Measurements from ENCODE around the gene F13A1. TPM values are rescaled to one million over a fixed set of nuclear protein-coding genes. Genes with fewer than 3 reads are reported as not detected.

Gene F13A1
- total RNA-seq (2022) (not detected in 2 replicates), Bru-seq, nascent RNA (percentile 5 among the genes with signal in this experiment), BruChase-seq, experiment 1, labeled RNA remaining after a 6-hour chase (percentile 2 among the genes with signal in this experiment), BruChase-seq, experiment 2, labeled RNA remaining after a 2-hour chase (percentile 3 among the genes with signal in this experiment)
- long read RNA-seq, result 0 reads

GRCh38 chr6:6319952-6320811 lies at the start of gene F13A1:
TSS of gene F13A1 (minus strand) at chr6:6320662. CDS start at chr6:6318664, 1,998 bp downstream.
- Mint-ChIP-seq H3K27me3 (ENCODE audit: unreplicated experiment) (peaks cover 68% of the 10 kb centered on the region), H3K9me3 (ENCODE audit: low read depth, unreplicated experiment) (no peaks in the 10 kb centered on the region), H3K36me3 (ENCODE audit: insufficient read depth, unreplicated experiment) (no peaks in the 10 kb centered on the region), H3K4me1 (ENCODE audit: low read depth, unreplicated experiment) (no peaks in the 10 kb centered on the region), H3K27ac (ENCODE audit: unreplicated experiment) (no peak within 1 kb of the TSS), H3K4me3 (ENCODE audit: low read depth, unreplicated experiment) (no peak within 1 kb of the TSS)
- no TSS peak for BruUV-seq (replicated peaks)
- intact Hi-C loops (cut with micrococcal nuclease; ENCODE audit: unreplicated experiment), result no loop called here
- no peak for DNase-seq
- CTCF ChIA-PET, result no interaction called here
- TF ChIP-seq CTCF (IDR thresholded peaks at IDR 0.05; ENCODE audit: unreplicated experiment), result no peak

- CTCF ChIA-PET, result no interaction called here
- Mint-ChIP-seq H3K27ac (ENCODE audit: unreplicated experiment) (no peak overlapping the region), H3K9me3 (ENCODE audit: low read depth, unreplicated experiment) (peaks cover 7% of the 10 kb centered on the region), H3K27me3 (ENCODE audit: unreplicated experiment) (no peaks in the 10 kb centered on the region), H3K4me3 (ENCODE audit: low read depth, unreplicated experiment) (no peak overlapping the region), H3K4me1 (ENCODE audit: low read depth, unreplicated experiment) (no peaks in the 10 kb centered on the region), H3K36me3 (ENCODE audit: insufficient read depth, unreplicated experiment) (no peaks in the 10 kb centered on the region)
- no peak for DNase-seq
- no TSS peak for BruUV-seq (replicated peaks)
- intact Hi-C loops (cut with micrococcal nuclease; ENCODE audit: unreplicated experiment), result no loop called here
- TF ChIP-seq CTCF (IDR thresholded peaks at IDR 0.05; ENCODE audit: unreplicated experiment), result no peak
These were observed 48.2 kb upstream of the F13A1 start for GRCh38 chr6:6368684-6369052.

- BruUV-seq (replicated peaks), result no TSS peak
- CTCF ChIA-PET, result no interaction called here
- peaks cover 5% of the 10 kb centered on the region for H3K9me3 Mint-ChIP-seq (ENCODE audit: low read depth, unreplicated experiment)
- intact Hi-C loops (cut with micrococcal nuclease; ENCODE audit: unreplicated experiment), result no loop called here
- H3K27ac Mint-ChIP-seq (ENCODE audit: unreplicated experiment), result no peak overlapping the region
- H3K36me3 Mint-ChIP-seq (ENCODE audit: insufficient read depth, unreplicated experiment), result no peaks in the 10 kb centered on the region
- DNase-seq, result no peak
- no peaks in the 10 kb centered on the region for H3K4me1 Mint-ChIP-seq (ENCODE audit: low read depth, unreplicated experiment)
- H3K4me3 Mint-ChIP-seq (ENCODE audit: low read depth, unreplicated experiment), result no peak overlapping the region
- H3K27me3 Mint-ChIP-seq (ENCODE audit: unreplicated experiment), result no peaks in the 10 kb centered on the region
- no peak for TF ChIP-seq CTCF (IDR thresholded peaks at IDR 0.05; ENCODE audit: unreplicated experiment)
These were observed 47.7 kb upstream of the F13A1 start for GRCh38 chr6:6368040-6368683.

- DNase-seq, result no peak
- CTCF ChIA-PET, result no interaction called here
- no peak for TF ChIP-seq CTCF (IDR thresholded peaks at IDR 0.05; ENCODE audit: unreplicated experiment)
These were observed 46.3 kb upstream of the F13A1 start for GRCh38 chr6:6366803-6367202.

More at GRCh38 chr6:6366803-6367202, 46.3 kb upstream of the F13A1 start:
- Mint-ChIP-seq H3K4me1 (ENCODE audit: low read depth, unreplicated experiment) (no peaks in the 10 kb centered on the region), H3K4me3 (ENCODE audit: low read depth, unreplicated experiment) (no peak overlapping the region), H3K27me3 (ENCODE audit: unreplicated experiment) (no peaks in the 10 kb centered on the region), H3K27ac (ENCODE audit: unreplicated experiment) (no peak overlapping the region), H3K9me3 (ENCODE audit: low read depth, unreplicated experiment) (peaks cover 5% of the 10 kb centered on the region), H3K36me3 (ENCODE audit: insufficient read depth, unreplicated experiment) (no peaks in the 10 kb centered on the region)
- intact Hi-C loops (cut with micrococcal nuclease; ENCODE audit: unreplicated experiment), result no loop called here
- BruUV-seq (replicated peaks), result no TSS peak

All from Calu3 (cell line).